Muscle of leg (tissue), 11 donors: ENCODE data around the gene SYT8. TPM values are rescaled to one million over a fixed set of nuclear protein-coding genes. Genes with fewer than 3 reads are reported as not detected.
"Not testable (repeated sequence)": the region's sequence is repeated elsewhere in the genome, so short reads cannot be mapped to it uniquely, and the experiment has no call there.

Experiments
- DNase-seq: peaks from one replicate; pipeline ENCODE4 v3.0.0; 2013
- H3K27ac ChIP-seq: one replicate; pipeline ENCODE4 v1.5.1; 2013; ENCODE audit warnings: mild to moderate bottlenecking, low read length, control low read depth
- H3K27me3 ChIP-seq: one replicate; pipeline ENCODE4 v1.6.1; 2013; ENCODE audit warnings: low read length; ENCODE audit not compliant: control insufficient read depth, insufficient read depth
- H3K36me3 ChIP-seq: one replicate; pipeline ENCODE4 v1.6.1; 2013; ENCODE audit warnings: low read length; ENCODE audit not compliant: control insufficient read depth, insufficient read depth
- H3K4me1 ChIP-seq: one replicate; pipeline ENCODE4 v1.6.1; 2013; ENCODE audit warnings: low read length; ENCODE audit not compliant: control insufficient read depth, insufficient read depth
- H3K4me3 ChIP-seq: one replicate; pipeline ENCODE4 v1.5.1; 2013; ENCODE audit warnings: low read length, control low read depth
- H3K9me3 ChIP-seq: replicated peaks from 2 replicates; pipeline ENCODE4 v1.6.1; 2013; ENCODE audit warnings: low read depth, low read length; ENCODE audit not compliant: control insufficient read depth
- WGBS: methylation state at CpG from one replicate; pipeline ENCODE4 v1.1.5; 2013; ENCODE audit warnings: missing lambda C conversion rate; ENCODE audit not compliant: insufficient coverage; 5-methylcytosine and 5-hydroxymethylcytosine counted together
- polyA plus RNA-seq, 8 donors: library from polyadenylated mRNA; unstranded; fragments of 120-200 nt; gene quantifications; one replicate each; pipeline versions ENCODE4 v1.2.1 to v1.2.3, GENCODE V29; 2013; ENCODE audit warnings: inconsistent platforms in 1 of 8, low replicate concordance in 1 of 8; ENCODE audit not compliant: insufficient read length in 8 of 8, insufficient read depth in 1 of 8
- total RNA-seq: library from RNA; stranded (reverse); fragments of 120-200 nt; gene quantifications from one replicate; pipeline ENCODE4 v1.2.4, GENCODE V29; 2013

The SYT8 gene
- total and polyA plus RNA-seq, 9 donors: 0.27 to 1.7 (median 0.76) TPM

DNA sequence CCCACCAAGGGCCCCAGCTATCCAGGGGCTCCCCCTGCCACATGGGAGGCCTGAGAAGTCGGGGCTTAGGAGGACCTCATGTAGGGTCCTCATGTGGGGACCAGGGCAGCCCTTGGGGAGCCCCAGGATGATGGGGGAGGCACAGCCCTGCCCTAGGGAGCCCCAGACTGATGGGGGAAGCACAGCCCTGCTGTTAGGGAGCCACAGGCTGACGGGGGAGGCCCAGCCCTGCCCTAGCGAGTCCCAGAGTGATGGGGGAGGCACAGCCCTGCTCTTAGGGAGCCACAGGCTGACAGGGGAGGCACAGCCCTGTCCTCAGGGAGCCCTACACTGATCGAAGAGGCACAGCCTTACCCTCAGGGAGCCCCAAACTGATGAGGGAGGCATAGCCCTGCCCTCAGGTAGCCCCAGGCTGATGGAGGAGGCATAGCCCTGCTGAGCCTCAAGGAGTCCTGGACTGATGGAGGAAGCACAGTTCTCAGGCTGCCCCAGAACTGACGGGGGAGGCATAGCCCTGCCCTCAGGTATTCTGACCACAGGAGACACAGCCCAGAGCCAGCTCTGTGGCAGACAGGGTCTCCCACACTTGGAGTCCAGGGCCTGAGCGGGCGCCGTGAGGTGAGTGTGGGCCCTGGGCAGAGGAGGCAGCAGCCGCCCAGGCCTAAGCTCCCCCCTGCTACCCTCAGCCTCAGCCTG, 46.1 kb downstream of the SYT8 start:
- Histone ChIP-seq H3K4me1 (peaks cover 72% of the 10 kb centered on the region), H3K27ac (peak overlapping the region; percentile 98), H3K27me3 (no peaks in the 10 kb centered on the region), H3K9me3 (no peaks in the 10 kb centered on the region), H3K36me3 (peaks cover 29% of the 10 kb centered on the region), H3K4me3 (no peak overlapping the region)
- WGBS: 35% methylated on average over 4 of the region's 9 CpGs
- DNase-seq: no peak

- Histone ChIP-seq H3K36me3 (peaks cover 36% of the 10 kb centered on the region), H3K4me1 (peaks cover 65% of the 10 kb centered on the region), H3K27me3 (no peaks in the 10 kb centered on the region), H3K27ac (peak overlapping the region; percentile 98), H3K4me3 (no peak overlapping the region), H3K9me3 (no peaks in the 10 kb centered on the region)
- DNase-seq: peak; percentile 97
- 30% methylated on average over 31 of the region's 43 CpGs for WGBS
Measured at GRCh38 chr11:1881442-1882264, 46.9 kb downstream of the SYT8 start.

GRCh38 chr11:1882265-1883238, 47.8 kb downstream of the SYT8 start:
- Histone ChIP-seq H3K27me3 (no peaks in the 10 kb centered on the region), H3K36me3 (peaks cover 41% of the 10 kb centered on the region), H3K27ac (peak overlapping the region; percentile 98), H3K4me1 (peaks cover 57% of the 10 kb centered on the region), H3K4me3 (no peak overlapping the region), H3K9me3 (no peaks in the 10 kb centered on the region)
- peak; percentile 97 for DNase-seq
- WGBS: 15% methylated on average over 21 of the region's 23 CpGs

GRCh38 chr11:1883346-1884302, 48.8 kb downstream of the SYT8 start:
- WGBS: 90% methylated on average over 7 of the region's 14 CpGs
- Histone ChIP-seq H3K9me3 (no peaks in the 10 kb centered on the region), H3K4me1 (peaks cover 57% of the 10 kb centered on the region), H3K27me3 (no peaks in the 10 kb centered on the region), H3K36me3 (peaks cover 51% of the 10 kb centered on the region), H3K27ac (peak overlapping the region; percentile 73), H3K4me3 (no peak overlapping the region)
- no peak for DNase-seq

DNA sequence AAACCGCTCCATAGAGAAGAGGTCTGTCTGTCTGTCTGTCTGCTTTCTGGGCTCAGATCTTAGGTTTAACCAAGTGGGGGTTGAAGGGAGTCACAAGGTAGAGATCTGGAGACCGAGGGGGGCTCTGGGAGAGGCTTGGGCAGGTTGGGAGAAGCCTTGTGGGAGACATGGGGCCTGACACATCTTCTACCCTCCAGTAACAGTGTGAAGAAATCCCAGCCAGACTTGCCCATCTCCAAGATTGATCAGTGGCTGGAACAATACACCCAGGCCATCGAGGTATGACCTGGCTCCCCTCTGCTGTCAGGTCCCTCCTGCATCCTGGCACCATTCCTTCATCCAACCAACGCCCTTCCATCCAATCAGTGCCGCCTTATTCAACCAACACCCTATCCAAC, 49.5 kb downstream of the SYT8 start:
- 91% methylated on average over 3 of the region's 5 CpGs for WGBS
- H3K4me1 ChIP-seq: peaks cover 57% of the 10 kb centered on the region
- DNase-seq: no peak
- no peaks in the 10 kb centered on the region for H3K27me3 ChIP-seq
- peaks cover 58% of the 10 kb centered on the region for H3K36me3 ChIP-seq
- no peak overlapping the region for H3K4me3 ChIP-seq
- H3K27ac ChIP-seq: no peak overlapping the region
- no peaks in the 10 kb centered on the region for H3K9me3 ChIP-seq

GRCh38 chr11:1886551-1886950, 51.8 kb downstream of the SYT8 start:
- not testable (repeated sequence) for H3K27ac ChIP-seq, H3K4me3 ChIP-seq, DNase-seq, H3K27me3 ChIP-seq, H3K9me3 ChIP-seq
- Histone ChIP-seq H3K36me3 (peaks cover 62% of the 10 kb centered on the region), H3K4me1 (peaks cover 52% of the 10 kb centered on the region)
- 94% methylated on average over 12 of the region's 13 CpGs for whole genome bisulfite sequencing

Other genes starting within 250 kb of the SYT8 start
- not detected for gene KRTAP5-1, start 249.7 kb upstream of the SYT8 start, total RNA-seq
- gene KRTAP5-1, start 249.7 kb upstream of the SYT8 start, polyA plus RNA-seq: under 1 TPM; 0.26 to 0.97 (median 0.54) TPM
- gene KRTAP5-2, start 236.7 kb upstream of the SYT8 start, total RNA-seq: not detected
- gene KRTAP5-2, start 236.7 kb upstream of the SYT8 start, polyA plus RNA-seq: not detected
- gene KRTAP5-3, start 226.5 kb upstream of the SYT8 start, total RNA-seq: not detected
- not detected for gene KRTAP5-3, start 226.5 kb upstream of the SYT8 start, polyA plus RNA-seq
- not detected for gene KRTAP5-4, start 212.9 kb upstream of the SYT8 start, total RNA-seq
- not detected for gene KRTAP5-4, start 212.9 kb upstream of the SYT8 start, polyA plus RNA-seq
- not detected for gene KRTAP5-5, start 205.2 kb upstream of the SYT8 start, total RNA-seq
- under 1 TPM in 2 of 8 donors, not detected in 6; 0.24 to 0.31 TPM for gene KRTAP5-5, start 205.2 kb upstream of the SYT8 start, polyA plus RNA-seq
- not detected for gene KRTAP5-6, start 137.8 kb upstream of the SYT8 start, total RNA-seq
- 1 to 10 TPM in 1 of 8 donors, under 1 TPM in 2, not detected in 5; 0.28 to 1.1 (median 0.61) TPM for gene KRTAP5-6, start 137.8 kb upstream of the SYT8 start, polyA plus RNA-seq
- 0.27 TPM for gene IFITM10, start 84.4 kb upstream of the SYT8 start, total RNA-seq
- gene IFITM10, start 84.4 kb upstream of the SYT8 start, polyA plus RNA-seq: under 1 TPM in 7 of 8 donors, not detected in 1; 0.08 to 0.23 (median 0.15) TPM
- gene CTSD, start 71.1 kb upstream of the SYT8 start, total RNA-seq: 56.9 TPM
- 100 to 1,000 TPM in 4 of 8 donors, 10 to 100 TPM in 4; 84.0 to 120 (median 95.9) TPM for gene CTSD, start 71.1 kb upstream of the SYT8 start, polyA plus RNA-seq
- 3,726 TPM for gene TNNI2, start 4.0 kb downstream of the SYT8 start, total RNA-seq
- gene TNNI2, start 4.0 kb downstream of the SYT8 start, polyA plus RNA-seq: 1,000 to 10,000 TPM; 1,548 to 4,090 (median 3,128) TPM
- gene LSP1, start 18.1 kb downstream of the SYT8 start, total RNA-seq: 43.4 TPM
- gene LSP1, start 18.1 kb downstream of the SYT8 start, polyA plus RNA-seq: 10 to 100 TPM; 18.2 to 61.1 (median 36.9) TPM
- 2.0 TPM for gene PRR33, start 56.9 kb downstream of the SYT8 start, total RNA-seq
- 1 to 10 TPM in 7 of 8 donors, under 1 TPM in 1; 0.90 to 7.0 (median 3.7) TPM for gene PRR33, start 56.9 kb downstream of the SYT8 start, polyA plus RNA-seq
- 4,749 TPM for gene TNNT3, start 84.7 kb downstream of the SYT8 start, total RNA-seq
- 1,000 to 10,000 TPM; 2,869 to 9,783 (median 6,434) TPM for gene TNNT3, start 84.7 kb downstream of the SYT8 start, polyA plus RNA-seq
- gene MRPL23, start 112.3 kb downstream of the SYT8 start, total RNA-seq: 73.1 TPM
- 100 to 1,000 TPM in 2 of 8 donors, 10 to 100 TPM in 6; 40.6 to 122 (median 74.9) TPM for gene MRPL23, start 112.3 kb downstream of the SYT8 start, polyA plus RNA-seq
- 11,782 TPM for gene H19, start 162.9 kb downstream of the SYT8 start, total RNA-seq
- gene H19, start 162.9 kb downstream of the SYT8 start, polyA plus RNA-seq: over 10,000 TPM; 10,236 to 14,326 (median 13,021) TPM